Measurements from ENCODE around the gene ZNF32.

- TF ChIP-seq CTCF (IDR thresholded peaks at IDR 0.05; ENCODE audit: insufficient read depth, low read length) (no peak), SPI1 (IDR thresholded peaks at IDR 0.05; ENCODE audit: borderline replicate concordance, low read depth) (no peak), POLR2AphosphoS5 (IDR thresholded peaks at IDR 0.05; ENCODE audit: low read depth) (no peak), REST (IDR thresholded peaks at IDR 0.05; ENCODE audit: insufficient replicate concordance, low read depth) (no peak)
These were observed at the start of gene ZNF32 for GRCh38 chr10:43648398-43649184.
